ENCODE data around the gene KRT8.
"Not testable (repeated sequence)": the region's sequence is repeated elsewhere in the genome, so short reads cannot be mapped to it uniquely, and the experiment has no call there.

KRT8 gene

GRCh38 chr12:52873513-52873831 is 31.4 kb downstream of the KRT8 start:
- no peak for DNase-seq

DNA sequence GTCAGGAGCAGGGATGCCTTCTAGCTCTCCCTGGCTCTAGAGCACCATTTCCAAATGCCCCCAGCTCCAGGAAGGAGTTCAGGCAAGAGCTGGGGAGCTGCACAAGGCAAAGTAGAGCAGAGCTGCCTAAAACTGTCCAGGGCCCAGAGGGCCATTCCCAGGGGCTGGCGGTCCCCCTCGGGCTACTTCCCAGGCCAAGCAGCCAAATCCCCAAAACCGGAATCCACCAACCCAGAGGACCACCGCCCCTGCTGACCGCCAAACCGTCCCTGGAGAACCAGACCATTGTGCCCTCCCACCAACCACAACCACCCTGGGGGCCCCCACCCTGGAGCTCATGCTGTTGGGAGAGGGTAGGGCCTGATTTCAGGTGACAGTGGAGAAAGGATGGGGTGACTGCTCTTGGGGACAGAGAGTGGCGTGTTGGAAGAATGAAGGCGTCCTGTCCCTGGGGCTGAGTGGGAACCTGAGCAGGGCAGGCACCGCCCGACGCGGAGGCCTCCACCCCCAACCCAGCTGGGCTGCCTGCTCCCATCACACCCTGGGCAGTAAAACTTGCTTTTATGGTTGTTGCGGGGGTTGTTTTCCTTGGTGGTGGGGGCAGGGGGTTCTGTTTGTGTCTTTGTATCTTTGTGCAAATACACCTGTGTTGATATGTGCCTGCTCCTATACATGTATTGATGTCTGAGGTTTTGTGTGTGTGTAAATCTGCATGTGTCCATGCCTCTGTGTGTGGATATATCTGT is 32.1 kb downstream of the KRT8 start:
- no peak for DNase-seq

DNA sequence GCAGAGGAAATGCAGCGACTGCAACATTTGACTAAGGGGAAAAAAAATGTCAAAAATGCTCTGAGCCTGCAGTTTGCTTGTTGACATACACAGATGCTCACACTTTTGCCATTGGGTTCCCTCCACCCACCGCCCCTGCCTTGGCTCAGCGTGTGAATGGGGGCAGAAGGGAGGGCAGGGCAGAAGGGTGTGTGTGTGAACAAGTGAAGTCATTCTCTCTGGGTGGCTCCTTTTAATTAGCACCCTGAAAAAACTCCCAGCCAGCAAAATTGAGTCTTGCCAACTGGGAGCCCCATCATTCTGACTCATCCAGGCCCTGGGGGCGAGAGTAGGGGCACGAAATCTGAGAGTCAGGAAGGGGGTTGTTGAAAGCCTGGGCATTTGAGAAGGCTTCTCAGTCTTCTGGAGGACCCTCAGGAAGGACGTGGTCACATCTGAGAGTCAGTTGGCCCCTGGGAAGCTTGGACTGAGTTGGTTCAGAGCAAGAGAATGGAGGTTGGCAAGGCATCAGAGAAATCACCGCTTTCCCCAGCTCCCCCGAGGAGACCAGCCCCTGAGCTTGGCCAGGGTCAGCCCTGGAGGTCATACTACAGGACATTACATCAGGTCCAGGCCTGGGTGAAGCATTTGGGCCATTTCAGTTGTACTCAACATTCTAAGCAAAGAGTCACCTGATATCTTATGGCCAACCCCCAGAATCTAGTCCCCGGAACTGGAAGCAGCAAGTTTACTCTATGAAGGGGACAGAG is 33.4 kb downstream of the KRT8 start:
- no peak for DNase-seq

- DNase-seq, result peak; percentile 96
Observed at GRCh38 chr12:52870361-52871290, 34.2 kb downstream of the KRT8 start.

DNA sequence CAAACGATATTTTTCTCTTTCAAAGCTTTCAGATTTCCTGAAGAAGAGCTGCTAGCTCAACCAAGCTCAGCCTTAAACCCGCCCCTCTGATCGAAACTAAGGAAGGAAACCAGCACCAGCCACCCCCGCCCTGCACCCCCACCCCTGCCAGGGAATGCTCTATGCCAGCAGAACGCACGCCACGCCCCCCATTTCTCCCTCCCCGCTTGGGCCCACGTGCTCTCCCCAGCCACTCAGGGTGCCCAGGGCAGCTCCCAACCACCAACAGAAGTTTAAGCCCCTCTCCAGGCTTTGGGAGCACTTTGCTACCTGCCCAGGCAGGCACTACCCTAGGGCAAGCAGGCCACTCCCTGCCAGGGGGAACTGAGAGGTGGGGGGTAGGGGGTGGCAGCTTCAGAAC is 37.2 kb downstream of the KRT8 start:
- no peak for DNase-seq

- no peak for DNase-seq
Observed at GRCh38 chr12:52867152-52867551, 37.7 kb downstream of the KRT8 start.

- DNase-seq, result peak; percentile 71
Observed at GRCh38 chr12:52865090-52865944, 39.6 kb downstream of the KRT8 start.

GRCh38 chr12:52862023-52862422 is 42.9 kb downstream of the KRT8 start:
- DNase-seq, result no peak

DNA sequence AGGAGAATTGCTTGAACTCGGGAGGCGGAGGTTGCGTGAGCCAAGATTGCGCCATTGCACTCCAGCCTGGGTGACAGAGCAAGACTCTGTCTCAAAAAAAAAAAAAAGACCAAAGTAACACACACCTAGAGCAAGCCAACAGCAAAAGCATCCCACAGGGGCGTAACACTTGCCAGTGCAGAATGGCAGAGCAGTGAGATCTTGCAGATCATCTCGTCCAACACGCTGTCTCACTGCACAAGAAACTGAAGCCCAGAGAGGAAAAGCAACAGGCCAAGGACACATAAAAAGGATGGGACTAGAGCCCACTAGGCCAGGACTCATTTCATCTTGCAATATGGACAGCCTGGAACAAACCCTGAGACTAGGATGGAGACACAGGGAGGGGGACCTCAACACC is 43.4 kb downstream of the KRT8 start:
- DNase-seq, result no peak

DNA sequence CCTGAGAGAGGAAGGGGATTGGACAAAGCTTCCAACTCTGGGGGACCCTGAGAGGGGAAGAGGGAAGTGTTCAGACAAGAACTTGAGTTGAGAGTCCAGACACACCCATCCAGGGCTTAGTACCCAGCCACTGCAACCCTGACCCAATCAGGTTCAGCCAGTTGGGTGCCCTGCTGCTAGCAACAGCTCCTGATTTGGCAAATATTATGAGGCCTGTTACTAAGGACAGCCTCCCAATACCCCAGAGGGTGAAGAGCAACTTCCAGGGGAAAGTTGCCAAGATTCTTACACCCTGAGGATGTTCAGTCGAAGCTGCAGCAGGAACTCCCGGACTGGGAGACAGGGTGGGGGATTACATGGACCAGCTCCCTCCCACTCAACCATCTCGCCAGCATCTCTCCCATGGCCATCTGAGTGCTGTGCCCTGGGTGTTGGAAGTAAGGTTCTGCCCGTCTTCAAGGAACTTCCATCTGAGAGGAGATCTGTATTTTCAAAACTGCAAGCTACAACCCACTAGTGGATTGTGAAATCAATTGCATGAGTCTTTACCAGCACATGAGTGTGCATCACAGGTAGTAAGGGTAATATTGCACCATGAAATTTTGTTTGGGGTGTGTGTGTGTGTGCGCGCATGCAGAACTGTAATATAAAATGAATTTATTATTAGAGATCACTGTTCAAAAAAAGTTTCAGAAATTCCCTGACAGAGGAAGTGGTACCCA is 44.6 kb downstream of the KRT8 start:
- no peak for DNase-seq

DNA sequence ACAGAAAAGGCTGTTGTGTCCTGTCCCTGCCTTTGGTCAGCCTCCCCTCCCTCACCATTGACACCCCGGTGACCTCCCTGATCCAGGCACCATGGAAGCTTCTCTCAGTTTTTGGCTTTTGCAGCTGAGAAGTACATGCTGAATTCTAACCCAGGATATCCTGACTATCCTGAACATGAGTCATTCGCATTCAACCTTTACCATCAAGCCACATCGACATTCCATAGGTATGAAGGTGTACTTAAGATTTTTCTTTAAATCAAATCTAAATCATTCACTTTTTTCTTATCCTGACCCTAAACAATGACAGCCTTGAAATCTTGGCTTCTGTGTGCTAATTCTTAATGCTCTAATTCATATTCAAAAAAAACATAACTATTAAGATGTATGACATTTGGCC is 47.4 kb downstream of the KRT8 start:
- DNase-seq, result no peak

DNA sequence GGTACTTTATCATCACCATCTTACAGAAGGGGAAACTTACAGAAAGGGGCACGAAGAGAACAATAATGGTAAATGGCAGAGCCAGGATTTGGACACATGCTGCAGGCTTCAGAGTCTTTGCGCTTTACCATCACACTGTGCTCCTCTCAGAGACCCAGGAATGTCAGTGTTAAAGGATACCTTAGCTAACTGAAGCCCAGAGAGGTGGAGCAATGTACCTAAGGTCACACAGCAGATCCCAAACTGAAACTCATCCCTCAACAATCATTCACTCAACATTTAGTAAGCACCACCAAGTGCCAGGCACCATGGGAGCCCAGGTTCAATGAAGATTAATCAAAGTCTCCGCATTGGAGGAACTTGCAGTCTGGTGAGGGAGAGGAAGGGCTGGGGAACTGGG is 48.1 kb downstream of the KRT8 start:
- no peak for DNase-seq

DNA sequence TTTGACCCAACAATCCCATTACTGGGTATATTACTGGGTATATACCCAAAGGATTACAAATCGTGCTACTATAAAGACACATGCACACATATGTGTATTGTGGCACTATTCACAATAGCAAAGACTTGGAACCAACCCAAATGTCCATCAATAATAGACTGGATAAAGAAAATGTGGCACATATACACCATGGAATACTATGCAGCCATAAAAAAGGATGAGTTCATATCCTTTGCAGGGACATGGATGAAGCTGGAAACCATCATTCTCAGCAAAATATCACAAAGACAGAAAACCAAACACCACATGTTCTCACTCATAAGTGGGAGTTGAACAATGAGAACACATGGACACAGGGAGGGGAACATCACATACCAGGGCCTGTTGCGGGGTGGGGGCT is 48.8 kb downstream of the KRT8 start:
- DNase-seq, result not testable (repeated sequence)

- DNase-seq, result no peak
Observed at GRCh38 chr12:52851787-52852186, 53.1 kb downstream of the KRT8 start.

DNA sequence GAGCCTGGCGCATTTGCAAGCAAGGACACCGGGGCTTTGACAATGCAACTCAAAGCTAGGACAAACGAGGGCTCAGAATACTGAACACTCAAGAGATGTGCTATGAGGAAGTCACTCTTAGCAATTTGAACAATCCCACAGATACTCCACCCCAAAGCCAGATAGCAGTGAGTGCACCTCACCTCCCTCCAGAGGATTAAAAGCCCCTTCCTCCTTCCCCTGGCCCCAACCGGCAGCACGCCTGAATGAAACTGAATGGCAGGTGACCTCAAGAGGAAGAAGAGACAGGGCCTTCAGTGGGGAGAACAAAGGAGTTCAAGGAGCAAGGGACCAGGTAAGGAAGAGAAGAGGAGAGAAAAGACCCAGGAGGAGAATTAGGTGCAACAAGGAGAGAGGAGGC is 54.2 kb downstream of the KRT8 start:
- no peak for DNase-seq

- DNase-seq, result no peak
Observed at GRCh38 chr12:52849511-52849910, 55.4 kb downstream of the KRT8 start.

- DNase-seq, result no peak
Observed at GRCh38 chr12:52848661-52849255, 56.1 kb downstream of the KRT8 start, which contains the start of gene KRT78. TSS of gene KRT78 (minus strand) at chr12:52848994. CDS start at chr12:52848930, 64 bp downstream.

GRCh38 chr12:52847335-52848102 is 57.4 kb downstream of the KRT8 start:
- no peak for DNase-seq

All from activated CD8-positive, alpha-beta memory T cell treated with anti-CD3 and anti-CD28 coated beads, Interleukin-2, amount 50 U/mL, for 48 hours (primary cell).